CD14-positive monocyte (primary cell): ENCODE measurements around the gene GSTO2. TPM values are rescaled to one million over a fixed set of nuclear protein-coding genes. Genes with fewer than 3 reads are reported as not detected.

ENCODE experiments used
- DNase-seq, 3 donors: peaks; one replicate each; pipeline ENCODE4 v3.0.0-alpha.2; 2011 to 2022
- H2AFZ ChIP-seq: 2 replicates; pipeline ENCODE4 v1.6.0; 2012; ENCODE audit warnings: mild to moderate bottlenecking, low read depth, low read length, inconsistent platforms; ENCODE audit not compliant: insufficient read depth, poor library complexity, severe bottlenecking
- H3K27ac ChIP-seq, 2 donors: 1 replicate in 1 of 2; 2 replicates in 1 of 2; pipeline ENCODE4 v1.5.1; 2012 to 2013; ENCODE audit warnings: low read length in 2 of 2, control low read depth in 1 of 2, inconsistent platforms in 1 of 2, low read depth in 1 of 2, mild to moderate bottlenecking in 1 of 2
- H3K27me3 ChIP-seq, 2 donors: one replicate each; pipeline versions ENCODE4 v1.6.0 to v1.6.1; 2011 to 2013; ENCODE audit warnings: low read length in 2 of 2; ENCODE audit not compliant: control insufficient read depth in 2 of 2, insufficient read depth in 2 of 2
- H3K36me3 ChIP-seq, 2 donors: replicated peaks in 1 of 2; 1 replicate in 1 of 2; 2 replicates in 1 of 2; pipeline versions ENCODE4 v1.5.1 to v1.6.1; 2012 to 2013; ENCODE audit warnings: low read length in 2 of 2, control low read depth in 1 of 2, inconsistent platforms in 1 of 2, mild to moderate bottlenecking in 1 of 2; ENCODE audit not compliant: insufficient read depth in 2 of 2, control insufficient read depth in 1 of 2
- H3K4me1 ChIP-seq, 2 donors: 1 replicate in 1 of 2; 2 replicates in 1 of 2; pipeline versions ENCODE4 v1.5.1 to v1.6.1; 2012 to 2013; ENCODE audit warnings: low read length in 2 of 2, control low read depth in 1 of 2, inconsistent platforms in 1 of 2, mild to moderate bottlenecking in 1 of 2, moderate library complexity in 1 of 2; ENCODE audit not compliant: insufficient read depth in 2 of 2, control insufficient read depth in 1 of 2
- H3K4me2 ChIP-seq: replicated peaks from 2 replicates; pipeline ENCODE3; 2012; ENCODE audit warnings: low read length, moderate library complexity, mild to moderate bottlenecking; ENCODE audit not compliant: poor library complexity, severe bottlenecking; ENCODE audit errors: extremely low read depth
- H3K4me3 ChIP-seq, 3 experiments: fragments of 200-600 bp in 1 of 3; sonication (generic) in 1 of 3; replicated peaks in 1 of 3; 1 replicate in 2 of 3; 2 replicates in 1 of 3; pipeline ENCODE4 v1.5.1; 2011 to 2013; ENCODE audit warnings: low read length in 3 of 3, mild to moderate bottlenecking in 3 of 3, control low read depth in 2 of 3, low read depth in 2 of 3, inconsistent platforms in 1 of 3, moderate library complexity in 1 of 3
- H3K79me2 ChIP-seq: 2 replicates; pipeline ENCODE4 v1.6.0; 2012; ENCODE audit warnings: mild to moderate bottlenecking, control low read depth, inconsistent platforms, low read length, moderate library complexity; ENCODE audit not compliant: insufficient read depth
- H3K9ac ChIP-seq: 2 replicates; pipeline ENCODE4 v1.6.0; 2017; ENCODE audit warnings: low read length, mild to moderate bottlenecking; ENCODE audit not compliant: insufficient read depth, poor library complexity, severe bottlenecking
- H3K9me3 ChIP-seq, 2 donors: replicated peaks in 1 of 2; 1 replicate in 1 of 2; 2 replicates in 1 of 2; pipeline versions ENCODE4 v1.5.1 to v1.6.1; 2012 to 2013; ENCODE audit warnings: low read length in 2 of 2, control low read depth in 1 of 2; ENCODE audit not compliant: control insufficient read depth in 1 of 2, insufficient read depth in 1 of 2
- H4K20me1 ChIP-seq: 2 replicates; pipeline ENCODE4 v1.6.0; 2012; ENCODE audit warnings: mild to moderate bottlenecking, low read length, control low read depth, moderate library complexity; ENCODE audit not compliant: insufficient read depth
- H3K27ac Mint-ChIP-seq, 7 donors: one replicate each; pipeline ENCODE4 v1.8.0; 2020; ENCODE audit warnings: mild to moderate bottlenecking in 7 of 7, mixed read lengths in 7 of 7, moderate library complexity in 6 of 7, inconsistent platforms in 2 of 7
- H3K27me3 Mint-ChIP-seq, 3 donors: one replicate each; pipeline ENCODE4 v1.8.0; 2021 to 2022; ENCODE audit warnings: low read depth in 3 of 3, mild to moderate bottlenecking in 3 of 3, mixed read lengths in 3 of 3, moderate library complexity in 3 of 3, inconsistent platforms in 1 of 3
- H3K36me3 Mint-ChIP-seq, 2 donors: one replicate each; pipeline ENCODE4 v1.8.0; 2020; ENCODE audit warnings: mixed read lengths in 2 of 2, inconsistent platforms in 1 of 2, mild to moderate bottlenecking in 1 of 2
- H3K4me1 Mint-ChIP-seq: one replicate; pipeline ENCODE4 v1.8.0; 2020; ENCODE audit warnings: mild to moderate bottlenecking, mixed read lengths
- H3K4me3 Mint-ChIP-seq, 2 donors: one replicate each; pipeline ENCODE4 v1.8.0; 2020; ENCODE audit warnings: mild to moderate bottlenecking in 2 of 2, mixed read lengths in 2 of 2, moderate library complexity in 1 of 2
- H3K9me3 Mint-ChIP-seq, 7 donors: one replicate each; pipeline ENCODE4 v1.8.0; 2020 to 2022; ENCODE audit warnings: mixed read lengths in 7 of 7, mild to moderate bottlenecking in 6 of 7, moderate library complexity in 6 of 7, inconsistent platforms in 2 of 7
- CTCF ChIP-seq: fragments of 200-600 bp; IDR thresholded peaks from one replicate; pipeline ENCODE4 v1.8.0; 2022; ENCODE audit warnings: antibody characterized with exemption, mild to moderate bottlenecking
- WGBS: methylation state at CpG from one replicate; pipeline ENCODE4 v1.1.5; 2013; ENCODE audit warnings: missing lambda C conversion rate; ENCODE audit not compliant: insufficient coverage; 5-methylcytosine and 5-hydroxymethylcytosine counted together
- intact Hi-C, 2 donors: fragments of 100-400 bp; cut with micrococcal nuclease; formaldehyde crosslinking; loops; one replicate each; pipeline versions ENCODE4 v1.15.0 to v1.15.1; 2023
- polyA plus RNA-seq, 3 donors: library from polyadenylated mRNA; depleted of rRNA in 1 of 3; unstranded in 2 of 3; stranded (reverse) in 1 of 3; fragments of 300-500 nt in 2 of 3; fragments of >200 nt in 1 of 3; fragmentation: Illumina TruSeq in 2 of 3; gene quantifications; 1 replicate in 2 of 3; 2 replicates in 1 of 3; pipeline ENCODE4 v1.2.3, GENCODE V29; 2012 to 2021

Gene GSTO2
- polyA plus RNA-seq, 3 donors = 0.16 to 0.26 TPM; not detected in 1

GRCh38 chr10:104299031-104299904 is 30.3 kb downstream of the GSTO2 start:
- Histone ChIP-seq H3K4me3 (no peak overlapping the region), H3K36me3 (no peaks in the 10 kb centered on the region), H2AFZ (no peak overlapping the region), H3K27me3 (no peaks in the 10 kb centered on the region), H3K9me3 (peaks cover 0 to 6% of the 10 kb centered on the region in 2 donors), H3K4me1 (peaks cover 24% of the 10 kb centered on the region in 2 donors), H4K20me1 (no peaks in the 10 kb centered on the region), H3K9ac (no peak overlapping the region), H3K4me2 (no peak overlapping the region), H3K27ac (no peak overlapping the region), H3K79me2 (no peaks in the 10 kb centered on the region)
- peaks cover 0 to 10% (median 8%) of the 10 kb centered on the region in 3 donors for H3K27me3 Mint-ChIP-seq
- DNase-seq = no peak
- TF ChIP-seq CTCF = no peak
- intact Hi-C loops = no loop called here
- WGBS = 54% methylated on average over 9 of the region's 13 CpGs
- peaks cover 6 to 9% (median 8%) of the 10 kb centered on the region in 7 donors for H3K9me3 Mint-ChIP-seq
- H3K4me3 Mint-ChIP-seq = no peak overlapping the region
- H3K36me3 Mint-ChIP-seq = peaks cover 0 to 7% of the 10 kb centered on the region in 2 donors
- no peak overlapping the region for H3K27ac Mint-ChIP-seq
- H3K4me1 Mint-ChIP-seq = peaks cover 30% of the 10 kb centered on the region

- Histone ChIP-seq H2AFZ (no peak overlapping the region), H3K27ac (no peak overlapping the region), H3K4me3 (no peak overlapping the region), H3K4me2 (no peak overlapping the region), H3K9me3 (peaks cover 0 to 6% of the 10 kb centered on the region in 2 donors), H4K20me1 (no peaks in the 10 kb centered on the region), H3K9ac (no peak overlapping the region), H3K79me2 (no peaks in the 10 kb centered on the region), H3K4me1 (peaks cover 24% of the 10 kb centered on the region in 2 donors), H3K27me3 (no peaks in the 10 kb centered on the region), H3K36me3 (no peaks in the 10 kb centered on the region)
- Mint-ChIP-seq H3K27ac (peak overlapping the region in 1 of 7 donors; percentile 8), H3K27me3 (peaks cover 2 to 14% (median 8%) of the 10 kb centered on the region in 3 donors), H3K4me3 (no peak overlapping the region), H3K36me3 (peaks cover 0 to 7% of the 10 kb centered on the region in 2 donors), H3K9me3 (peaks cover 6 to 9% (median 8%) of the 10 kb centered on the region in 7 donors), H3K4me1 (peaks cover 37% of the 10 kb centered on the region)
- TF ChIP-seq CTCF = no peak
- intact Hi-C loops = loop anchor here in 1 of 2 donors (10.0 kb wide), 1 partner anchor 275 kb away; no protein-coding TSS in a partner anchor
- WGBS = 95% methylated on average over 10 of the region's 12 CpGs
- DNase-seq = no peak
Observed at GRCh38 chr10:104300002-104300735, 31.2 kb downstream of the GSTO2 start.
